H9 (cell line): ENCODE measurements around the gene SLC49A4. TPM values are rescaled to one million over a fixed set of nuclear protein-coding genes. Genes with fewer than 3 reads are reported as not detected.

ENCODE experiments used
- DNase-seq: peaks from one replicate; pipeline ENCODE4 v3.0.0-alpha.2; 2017
- H2AFZ ChIP-seq: one replicate; pipeline ENCODE4 v1.6.1; 2013; ENCODE audit warnings: mild to moderate bottlenecking, low read length, control low read depth, moderate library complexity
- H2AK5ac ChIP-seq: 2 replicates; pipeline ENCODE4 v1.6.1; 2013; ENCODE audit warnings: low read length, control low read depth, mixed read lengths; ENCODE audit not compliant: insufficient read length
- H2BK120ac ChIP-seq: one replicate; pipeline ENCODE4 v1.6.1; 2013; ENCODE audit warnings: low read depth, mild to moderate bottlenecking, low read length, control low read depth, inconsistent platforms; ENCODE audit not compliant: poor library complexity, severe bottlenecking
- H2BK12ac ChIP-seq: 2 replicates; pipeline ENCODE4 v1.6.1; 2013; ENCODE audit warnings: low read length, control low read depth, mixed read lengths, low read depth; ENCODE audit not compliant: insufficient read length
- H2BK15ac ChIP-seq: 2 replicates; pipeline ENCODE4 v1.6.1; 2013; ENCODE audit warnings: low read depth, low read length, control low read depth
- H2BK20ac ChIP-seq: one replicate; pipeline ENCODE4 v1.6.1; 2013; ENCODE audit warnings: low read depth, mild to moderate bottlenecking, low read length, control low read depth, inconsistent platforms; ENCODE audit not compliant: poor library complexity, severe bottlenecking
- H2BK5ac ChIP-seq: 2 replicates; pipeline ENCODE4 v1.6.1; 2013; ENCODE audit warnings: low read length, control low read depth, mixed read lengths; ENCODE audit not compliant: insufficient read length
- H3K14ac ChIP-seq: 2 replicates; pipeline ENCODE4 v1.6.1; 2013; ENCODE audit warnings: low read length, control low read depth; ENCODE audit not compliant: insufficient read depth
- H3K18ac ChIP-seq: 2 replicates; pipeline ENCODE4 v1.6.1; 2013; ENCODE audit warnings: low read depth, mild to moderate bottlenecking, mixed read lengths, low read length, control low read depth; ENCODE audit not compliant: insufficient read length
- H3K23ac ChIP-seq: 2 replicates; pipeline ENCODE4 v1.6.1; 2013; ENCODE audit warnings: low read length, control low read depth, mixed read lengths, low read depth; ENCODE audit not compliant: insufficient read length
- H3K23me2 ChIP-seq: 2 replicates; pipeline ENCODE4 v1.6.1; 2013; ENCODE audit warnings: low read depth, mild to moderate bottlenecking, mixed read lengths, low read length, control low read depth; ENCODE audit not compliant: insufficient read length, poor library complexity, severe bottlenecking
- H3K27ac ChIP-seq: 2 replicates; pipeline ENCODE4 v1.5.1; 2013; ENCODE audit warnings: low read length, control low read depth, mixed read lengths, low read depth; ENCODE audit not compliant: insufficient read length
- H3K27me3 ChIP-seq: 2 replicates; pipeline ENCODE4 v1.6.1; 2013; ENCODE audit warnings: low read length, control low read depth, inconsistent platforms; ENCODE audit not compliant: insufficient read depth
- H3K4ac ChIP-seq: 2 replicates; pipeline ENCODE4 v1.6.1; 2013; ENCODE audit warnings: low read depth, mild to moderate bottlenecking, control low read depth, inconsistent platforms, low read length, moderate library complexity
- H3K4me1 ChIP-seq: 2 replicates; pipeline ENCODE4 v1.6.1; 2013; ENCODE audit warnings: low read length, control low read depth, inconsistent platforms; ENCODE audit not compliant: insufficient read depth
- H3K4me2 ChIP-seq: 2 replicates; pipeline ENCODE4 v1.6.1; 2013; ENCODE audit warnings: low read length, control low read depth, mixed read lengths; ENCODE audit not compliant: insufficient read length, insufficient read depth
- H3K56ac ChIP-seq: 2 replicates; pipeline ENCODE4 v1.6.1; 2013; ENCODE audit warnings: low read depth, mild to moderate bottlenecking, mixed read lengths, low read length, control low read depth; ENCODE audit not compliant: insufficient read length
- H3K79me1 ChIP-seq: 2 replicates; pipeline ENCODE4 v1.6.1; 2013; ENCODE audit warnings: low read depth, mild to moderate bottlenecking, moderate library complexity, low read length, control low read depth, inconsistent platforms; ENCODE audit not compliant: insufficient read depth, poor library complexity, severe bottlenecking
- H3K79me2 ChIP-seq: 2 replicates; pipeline ENCODE4 v1.6.1; 2013; ENCODE audit warnings: low read length, control low read depth, inconsistent platforms; ENCODE audit not compliant: insufficient read depth
- H3K9ac ChIP-seq: 2 replicates; pipeline ENCODE4 v1.6.1; 2013; ENCODE audit warnings: low read length, control low read depth, mixed read lengths; ENCODE audit not compliant: insufficient read length; ENCODE audit errors: extremely low read depth
- H3K9me3 ChIP-seq: one replicate; pipeline ENCODE4 v1.6.1; 2013; ENCODE audit warnings: low read depth, low read length, inconsistent platforms; ENCODE audit not compliant: control insufficient read depth
- H3T11ph ChIP-seq: one replicate; pipeline ENCODE4 v1.6.1; 2013; ENCODE audit warnings: mild to moderate bottlenecking, low read length, control low read depth, inconsistent platforms
- H4K20me1 ChIP-seq: one replicate; pipeline ENCODE4 v1.6.1; 2013; ENCODE audit not compliant: control insufficient read depth, insufficient read length, insufficient read depth
- H4K5ac ChIP-seq: 2 replicates; pipeline ENCODE4 v1.6.1; 2013; ENCODE audit warnings: low read depth, mild to moderate bottlenecking, mixed read lengths, low read length, control low read depth; ENCODE audit not compliant: insufficient read length
- H4K8ac ChIP-seq: replicated peaks from 2 replicates; pipeline ENCODE4 v1.6.1; 2013; ENCODE audit warnings: low read length, control low read depth, mixed read lengths, low read depth; ENCODE audit not compliant: insufficient read length
- H4K91ac ChIP-seq: 2 replicates; pipeline ENCODE4 v1.6.1; 2013; ENCODE audit warnings: low read depth, mild to moderate bottlenecking, moderate library complexity, mixed read lengths, low read length, control low read depth; ENCODE audit not compliant: insufficient read length
- H3K27ac Mint-ChIP-seq, 3 experiments: 2 replicates in 2 of 3; 3 replicates in 1 of 3; pipeline ENCODE4 v1.8.0; 2020 to 2021; ENCODE audit warnings: mixed read lengths in 3 of 3, mild to moderate bottlenecking in 1 of 3, moderate library complexity in 1 of 3
- H3K27me3 Mint-ChIP-seq: 2 replicates; pipeline ENCODE4 v1.8.0; 2021; ENCODE audit warnings: low read depth, mild to moderate bottlenecking, moderate library complexity, mixed read lengths
- H3K36me3 Mint-ChIP-seq, 3 experiments: 2 replicates in 2 of 3; 3 replicates in 1 of 3; pipeline ENCODE4 v1.8.0; 2020 to 2021; ENCODE audit warnings: low read depth in 3 of 3, mixed read lengths in 3 of 3; ENCODE audit not compliant: insufficient read depth in 1 of 3
- H3K4me1 Mint-ChIP-seq, 2 experiments: 2 replicates each; pipeline ENCODE4 v1.8.0; 2020; ENCODE audit warnings: mixed read lengths in 2 of 2
- H3K4me3 Mint-ChIP-seq, 2 experiments: 2 replicates in 1 of 2; 3 replicates in 1 of 2; pipeline ENCODE4 v1.8.0; 2020 to 2021; ENCODE audit warnings: mild to moderate bottlenecking in 2 of 2, mixed read lengths in 2 of 2, moderate library complexity in 1 of 2
- H3K9me3 Mint-ChIP-seq, 2 experiments: 2 replicates in 1 of 2; 3 replicates in 1 of 2; pipeline ENCODE4 v1.8.0; 2020; ENCODE audit warnings: mild to moderate bottlenecking in 2 of 2, mixed read lengths in 2 of 2, moderate library complexity in 1 of 2
- WGBS: extraction: QIAGEN DNeasy Blood & Tissue Kit; methylation state at CpG from one replicate; pipeline ENCODE4 v1.1.7; 2013; ENCODE audit warnings: missing lambda C conversion rate, low lambda C conversion rate, mixed read lengths; ENCODE audit not compliant: insufficient read length; ENCODE audit errors: extremely low coverage; 5-methylcytosine and 5-hydroxymethylcytosine counted together
- total RNA-seq: library from RNA; stranded (reverse); gene quantifications from 2 replicates; pipeline ENCODE4 v1.2.1, GENCODE V29; 2021
- TF ChIP-seq, protein P1 (sequence below): fragments of 200-600 bp; sonication (generic); conservative IDR thresholded peaks from 3 replicates; pipeline ENCODE4 v1.8.0; 2021; ENCODE audit warnings: antibody characterized with exemption, mild to moderate bottlenecking

The SLC49A4 gene
- total RNA-seq, 1 experiment from 2014 or later, result 10.7 TPM

- Histone ChIP-seq H2BK5ac (no peak overlapping the region), H4K8ac (no peak overlapping the region), H2AFZ (no peak overlapping the region), H3K4ac (no peak overlapping the region), H3K79me2 (no peaks in the 10 kb centered on the region), H3K27me3 (no peaks in the 10 kb centered on the region), H4K20me1 (no peaks in the 10 kb centered on the region), H3K9me3 (no peaks in the 10 kb centered on the region), H3K79me1 (no peaks in the 10 kb centered on the region), H3K18ac (no peak overlapping the region), H3K4me1 (no peaks in the 10 kb centered on the region), H4K5ac (no peak overlapping the region), H3K27ac (no peak overlapping the region), H2BK15ac (no peak overlapping the region), H4K91ac (no peak overlapping the region), H2BK20ac (no peak overlapping the region), H3T11ph (no peak overlapping the region), H3K14ac (no peak overlapping the region), H3K9ac (no peak overlapping the region), H3K23me2 (no peaks in the 10 kb centered on the region), H3K56ac (no peak overlapping the region), H3K23ac (no peak overlapping the region), H3K4me2 (no peak overlapping the region), H2BK120ac (no peak overlapping the region), H2AK5ac (no peak overlapping the region), H2BK12ac (no peak overlapping the region)
- TF ChIP-seq, protein P1, sequence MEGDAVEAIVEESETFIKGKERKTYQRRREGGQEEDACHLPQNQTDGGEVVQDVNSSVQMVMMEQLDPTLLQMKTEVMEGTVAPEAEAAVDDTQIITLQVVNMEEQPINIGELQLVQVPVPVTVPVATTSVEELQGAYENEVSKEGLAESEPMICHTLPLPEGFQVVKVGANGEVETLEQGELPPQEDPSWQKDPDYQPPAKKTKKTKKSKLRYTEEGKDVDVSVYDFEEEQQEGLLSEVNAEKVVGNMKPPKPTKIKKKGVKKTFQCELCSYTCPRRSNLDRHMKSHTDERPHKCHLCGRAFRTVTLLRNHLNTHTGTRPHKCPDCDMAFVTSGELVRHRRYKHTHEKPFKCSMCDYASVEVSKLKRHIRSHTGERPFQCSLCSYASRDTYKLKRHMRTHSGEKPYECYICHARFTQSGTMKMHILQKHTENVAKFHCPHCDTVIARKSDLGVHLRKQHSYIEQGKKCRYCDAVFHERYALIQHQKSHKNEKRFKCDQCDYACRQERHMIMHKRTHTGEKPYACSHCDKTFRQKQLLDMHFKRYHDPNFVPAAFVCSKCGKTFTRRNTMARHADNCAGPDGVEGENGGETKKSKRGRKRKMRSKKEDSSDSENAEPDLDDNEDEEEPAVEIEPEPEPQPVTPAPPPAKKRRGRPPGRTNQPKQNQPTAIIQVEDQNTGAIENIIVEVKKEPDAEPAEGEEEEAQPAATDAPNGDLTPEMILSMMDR, result no peak
- DNase-seq, result no peak
- WGBS, result no CpG with 5 or more reads among the region's 4 CpGs
- Mint-ChIP-seq H3K36me3 (peaks cover 0 to 6% (median 3%) of the 10 kb centered on the region in 3 experiments; a peak in 5 of 7 replicates), H3K4me1 (no peaks in the 10 kb centered on the region), H3K4me3 (no peak overlapping the region), H3K27me3 (no peaks in the 10 kb centered on the region), H3K9me3 (no peaks in the 10 kb centered on the region), H3K27ac (peak overlapping the region in 1 of 3 experiments; percentile 12; a peak in 1 of 7 replicates)
Observed at GRCh38 chr3:122828281-122828680, 33.4 kb downstream of the SLC49A4 start.
